Activated CD8-positive, alpha-beta memory T cell treated with anti-CD3 and anti-CD28 coated beads, Interleukin-2, amount 10 ng/mL, durations not matched to agents 7 days and 5 days (primary cell): ENCODE results near the gene MYLK2. TPM values are rescaled to one million over a fixed set of nuclear protein-coding genes. Genes with fewer than 3 reads are reported as not detected.

Experiments used
- ATAC-seq: fragments of 150-1000 bp; cut with Tn5 transposase; one replicate; pipeline ENCODE4 v1.10.0; 2021; ENCODE audit warnings: moderate library complexity
- CTCF ChIA-PET: fragments of 350-600 bp; sonication (Branson Sonifier 250); formaldehyde crosslinking; loops from one replicate; lab custom pipeline; 2021; ENCODE audit warnings: antibody characterized with exemption; lab: Charles Lee
- DNase-seq: peaks from one replicate; pipeline ENCODE4 v3.0.0-alpha.2; 2020
- H3K27ac Mint-ChIP-seq: one replicate; pipeline ENCODE4 v1.8.0; 2021; ENCODE audit warnings: mild to moderate bottlenecking, mixed read lengths
- H3K27me3 Mint-ChIP-seq: one replicate; pipeline ENCODE4 v1.8.0; 2021; ENCODE audit warnings: mixed read lengths
- H3K36me3 Mint-ChIP-seq: one replicate; pipeline ENCODE4 v1.8.0; 2021; ENCODE audit warnings: mild to moderate bottlenecking, mixed read lengths
- H3K4me1 Mint-ChIP-seq: one replicate; pipeline ENCODE4 v1.8.0; 2021; ENCODE audit warnings: mixed read lengths
- H3K4me3 Mint-ChIP-seq: one replicate; pipeline ENCODE4 v1.8.0; 2021; ENCODE audit warnings: mild to moderate bottlenecking, moderate library complexity, mixed read lengths
- H3K9me3 Mint-ChIP-seq: one replicate; pipeline ENCODE4 v1.8.0; 2022; ENCODE audit warnings: low read depth, mixed read lengths
- total RNA-seq, 2 experiments: library from RNA; stranded (reverse); gene quantifications; one replicate each; pipeline ENCODE4 v1.2.3, GENCODE V29; 2021

The MYLK2 gene
- 1 to 10 TPM in 1 of 2 experiments, under 1 TPM in 1; 0.42 to 1.2 TPM for total RNA-seq

GRCh38 chr20:31819083-31819784 is at the start of gene MYLK2:
TSS of gene MYLK2 (plus strand) at chr20:31819356. CDS start at chr20:31819581, 225 bp downstream.
- Mint-ChIP-seq H3K9me3 (no peaks in the 10 kb centered on the region), H3K27ac (no peak within 1 kb of the TSS)
- ATAC-seq = no peak

GRCh38 chr20:31769681-31770080 is 49.5 kb upstream of the MYLK2 start:
- peaks cover 66% of the 10 kb centered on the region for H3K36me3 Mint-ChIP-seq
- no peak for DNase-seq
- peak overlapping the region; percentile 40 for H3K27ac Mint-ChIP-seq
- H3K27me3 Mint-ChIP-seq = no peaks in the 10 kb centered on the region
- H3K9me3 Mint-ChIP-seq = no peaks in the 10 kb centered on the region
- CTCF ChIA-PET = no interaction called here
- no peak for ATAC-seq
- peaks cover 16% of the 10 kb centered on the region for H3K4me1 Mint-ChIP-seq
- H3K4me3 Mint-ChIP-seq = no peak overlapping the region

More at GRCh38 chr20:31819083-31819784, at the start of gene MYLK2:
- Mint-ChIP-seq H3K4me1 (peaks cover 7% of the 10 kb centered on the region), H3K4me3 (no peak within 1 kb of the TSS), H3K27me3 (no peaks in the 10 kb centered on the region), H3K36me3 (no peaks in the 10 kb centered on the region)
- CTCF ChIA-PET = interaction anchor here (1.2 to 7.1 kb wide), 5 partner anchors 15 to 212 kb away, joined by 3 to 110 read pairs (median 5); partner anchors contain the start of gene FOXS1
- DNase-seq = no peak

- peaks cover 16% of the 10 kb centered on the region for H3K4me1 Mint-ChIP-seq
- H3K36me3 Mint-ChIP-seq = peaks cover 65% of the 10 kb centered on the region
- no peak for ATAC-seq
- H3K27me3 Mint-ChIP-seq = no peaks in the 10 kb centered on the region
- no peak overlapping the region for H3K4me3 Mint-ChIP-seq
- H3K9me3 Mint-ChIP-seq = no peaks in the 10 kb centered on the region
- DNase-seq = no peak
- H3K27ac Mint-ChIP-seq = peak overlapping the region; percentile 49
- CTCF ChIA-PET = no interaction called here
Observed at GRCh38 chr20:31770243-31770642, 48.9 kb upstream of the MYLK2 start.

DNA sequence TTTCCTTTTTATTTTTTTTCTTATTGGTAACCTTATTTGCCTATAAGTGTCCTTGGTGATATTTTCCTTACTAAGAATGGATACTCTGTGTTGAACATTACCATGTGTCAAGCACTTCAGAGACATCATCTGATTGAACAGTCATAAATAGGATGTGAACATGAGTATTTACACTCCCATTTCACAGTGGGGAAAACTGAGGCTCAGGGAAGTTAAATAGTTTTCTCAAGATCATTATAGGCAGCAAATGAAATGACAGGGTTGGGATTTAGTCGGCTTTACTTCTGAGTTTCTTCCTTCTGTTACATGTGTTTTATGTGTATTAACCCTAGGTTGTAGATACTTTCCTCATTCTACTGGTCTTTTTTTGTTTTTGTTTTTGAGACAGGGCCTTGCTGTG is 44.7 kb upstream of the MYLK2 start:
- Mint-ChIP-seq H3K27me3 (no peaks in the 10 kb centered on the region), H3K4me3 (no peak overlapping the region), H3K27ac (no peak overlapping the region), H3K4me1 (peaks cover 16% of the 10 kb centered on the region), H3K9me3 (no peaks in the 10 kb centered on the region), H3K36me3 (peaks cover 70% of the 10 kb centered on the region)
- CTCF ChIA-PET = no interaction called here
- no peak for DNase-seq
- no peak for ATAC-seq

DNA sequence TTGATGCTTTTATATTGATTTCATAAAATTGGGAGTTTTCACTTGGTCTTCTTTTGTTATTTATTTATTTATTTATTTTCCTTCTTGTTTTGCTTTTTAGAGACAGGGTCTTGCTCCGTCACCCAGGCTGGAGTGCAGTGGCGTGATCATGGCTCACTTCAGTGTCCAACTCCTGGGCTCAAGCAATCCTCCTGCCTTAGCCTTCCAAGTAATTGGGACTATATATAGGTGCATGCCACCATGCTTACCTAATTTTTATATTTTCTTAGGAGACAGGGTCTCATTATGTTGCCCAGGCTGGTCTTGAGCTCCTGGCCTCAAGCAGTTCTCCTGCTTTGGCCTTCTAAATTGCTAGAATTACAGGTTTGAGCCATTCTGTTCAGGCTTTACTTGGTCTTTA is 38.3 kb upstream of the MYLK2 start:
- DNase-seq (no peak), ATAC-seq (no peak)
- H3K9me3 Mint-ChIP-seq = no peaks in the 10 kb centered on the region
- H3K4me3 Mint-ChIP-seq = no peak overlapping the region
- CTCF ChIA-PET = no interaction called here
- peaks cover 70% of the 10 kb centered on the region for H3K36me3 Mint-ChIP-seq
- no peaks in the 10 kb centered on the region for H3K27me3 Mint-ChIP-seq
- H3K27ac Mint-ChIP-seq = no peak overlapping the region
- no peaks in the 10 kb centered on the region for H3K4me1 Mint-ChIP-seq

GRCh38 chr20:31781945-31782344 is 37.2 kb upstream of the MYLK2 start:
- Mint-ChIP-seq H3K27ac (no peak overlapping the region), H3K36me3 (peaks cover 71% of the 10 kb centered on the region), H3K4me3 (no peak overlapping the region), H3K9me3 (no peaks in the 10 kb centered on the region), H3K4me1 (no peaks in the 10 kb centered on the region), H3K27me3 (no peaks in the 10 kb centered on the region)
- CTCF ChIA-PET = no interaction called here
- no peak for DNase-seq
- ATAC-seq = no peak

GRCh38 chr20:31784354-31785044 is 34.7 kb upstream of the MYLK2 start:
- H3K27me3 Mint-ChIP-seq = no peaks in the 10 kb centered on the region
- no peak for DNase-seq
- CTCF ChIA-PET = no interaction called here
- no peaks in the 10 kb centered on the region for H3K9me3 Mint-ChIP-seq
- peaks cover 4% of the 10 kb centered on the region for H3K4me1 Mint-ChIP-seq
- ATAC-seq = no peak
- no peak overlapping the region for H3K27ac Mint-ChIP-seq
- peaks cover 69% of the 10 kb centered on the region for H3K36me3 Mint-ChIP-seq
- no peak overlapping the region for H3K4me3 Mint-ChIP-seq

DNA sequence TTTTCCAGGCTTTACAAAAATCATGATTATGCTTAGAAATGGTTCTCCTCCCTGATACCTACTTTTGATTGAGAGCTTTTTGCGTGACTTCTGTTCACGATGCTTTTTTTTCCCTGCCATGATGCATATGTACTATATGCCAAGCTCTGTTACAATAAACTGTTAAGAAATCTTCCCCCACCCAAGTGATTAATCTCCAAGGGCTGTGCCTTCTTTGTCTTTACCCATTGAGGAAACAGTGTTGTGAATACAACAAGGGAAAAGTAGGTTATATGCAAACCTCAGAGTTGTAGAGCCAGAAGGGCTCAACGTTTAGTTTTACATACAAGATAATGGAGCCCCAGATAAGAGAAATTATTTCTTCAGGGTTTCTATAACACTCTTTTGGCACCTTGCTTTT is 34.1 kb upstream of the MYLK2 start:
- DNase-seq (no peak), ATAC-seq (no peak)
- Mint-ChIP-seq H3K4me1 (peaks cover 4% of the 10 kb centered on the region), H3K36me3 (peaks cover 65% of the 10 kb centered on the region), H3K9me3 (no peaks in the 10 kb centered on the region), H3K27ac (no peak overlapping the region), H3K4me3 (no peak overlapping the region), H3K27me3 (no peaks in the 10 kb centered on the region)
- CTCF ChIA-PET = interaction anchor here (1.3 kb wide), 1 partner anchor 44 kb away, joined by 3 read pairs; no protein-coding TSS in a partner anchor

GRCh38 chr20:31788578-31788977 is 30.6 kb upstream of the MYLK2 start:
- Mint-ChIP-seq H3K4me1 (peaks cover 4% of the 10 kb centered on the region), H3K4me3 (no peak overlapping the region), H3K36me3 (peaks cover 57% of the 10 kb centered on the region), H3K27me3 (no peaks in the 10 kb centered on the region), H3K27ac (no peak overlapping the region), H3K9me3 (no peaks in the 10 kb centered on the region)
- no peak for ATAC-seq
- CTCF ChIA-PET = no interaction called here
- no peak for DNase-seq

- peaks cover 49% of the 10 kb centered on the region for H3K36me3 Mint-ChIP-seq
Observed at GRCh38 chr20:31790401-31790800, 28.8 kb upstream of the MYLK2 start.

DNA sequence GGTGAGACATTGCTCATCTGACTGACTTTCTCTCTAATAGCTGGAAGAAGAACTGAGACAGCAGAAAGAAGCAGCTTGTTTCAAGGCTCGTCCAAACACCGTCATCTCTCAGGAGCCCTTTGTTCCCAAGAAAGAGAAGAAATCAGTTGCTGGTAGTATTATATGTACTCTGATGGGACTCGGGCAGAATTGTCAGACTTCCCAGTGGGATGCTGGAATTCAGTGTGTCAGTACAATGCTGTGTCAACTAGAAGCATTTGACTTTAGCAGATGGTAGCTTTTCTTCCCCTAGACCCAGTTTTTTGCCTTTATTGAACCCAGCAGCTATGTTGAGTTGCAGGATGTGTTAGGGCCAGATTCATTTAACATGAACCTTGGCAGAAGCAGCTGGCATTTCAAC is 21.8 kb upstream of the MYLK2 start:
- no peak overlapping the region for H3K27ac Mint-ChIP-seq
- no peak overlapping the region for H3K4me3 Mint-ChIP-seq
- no peaks in the 10 kb centered on the region for H3K4me1 Mint-ChIP-seq
- CTCF ChIA-PET = interaction anchor here (1.9 kb wide), 1 partner anchor 26 kb away, joined by 6 read pairs; no protein-coding TSS in a partner anchor
- no peaks in the 10 kb centered on the region for H3K27me3 Mint-ChIP-seq
- DNase-seq (no peak), ATAC-seq (no peak)
- H3K36me3 Mint-ChIP-seq = peaks cover 71% of the 10 kb centered on the region
- no peaks in the 10 kb centered on the region for H3K9me3 Mint-ChIP-seq

More at GRCh38 chr20:31790401-31790800, 28.8 kb upstream of the MYLK2 start:
- Mint-ChIP-seq H3K27ac (no peak overlapping the region), H3K9me3 (no peaks in the 10 kb centered on the region), H3K4me3 (no peak overlapping the region), H3K4me1 (peaks cover 4% of the 10 kb centered on the region), H3K27me3 (no peaks in the 10 kb centered on the region)
- no peak for ATAC-seq
- DNase-seq = no peak
- CTCF ChIA-PET = no interaction called here

GRCh38 chr20:31801508-31801907 is 17.6 kb upstream of the MYLK2 start:
- DNase-seq (no peak), ATAC-seq (no peak)
- H3K4me1 Mint-ChIP-seq = peaks cover 7% of the 10 kb centered on the region
- no peaks in the 10 kb centered on the region for H3K27me3 Mint-ChIP-seq
- H3K4me3 Mint-ChIP-seq = no peak overlapping the region
- no peak overlapping the region for H3K27ac Mint-ChIP-seq
- CTCF ChIA-PET = no interaction called here
- H3K36me3 Mint-ChIP-seq = peaks cover 68% of the 10 kb centered on the region
- no peaks in the 10 kb centered on the region for H3K9me3 Mint-ChIP-seq

- Mint-ChIP-seq H3K4me1 (peaks cover 11% of the 10 kb centered on the region), H3K36me3 (peaks cover 55% of the 10 kb centered on the region), H3K9me3 (no peaks in the 10 kb centered on the region), H3K4me3 (no peak overlapping the region), H3K27me3 (no peaks in the 10 kb centered on the region), H3K27ac (no peak overlapping the region)
- ATAC-seq (no peak), DNase-seq (no peak)
- CTCF ChIA-PET = interaction anchor here (0.6 to 1.3 kb wide), 2 partner anchors 58 to 234 kb away, joined by 3 read pairs; no protein-coding TSS in a partner anchor
Observed at GRCh38 chr20:31803552-31804291, 15.4 kb upstream of the MYLK2 start.
